Measurements from ENCODE around the gene ADD1. TPM values are rescaled to one million over a fixed set of nuclear protein-coding genes. Genes with fewer than 3 reads are reported as not detected.
A peak's percentile ranks its signal among the peaks of the same experiment; 100 is the strongest.

The ADD1 gene
- polyA plus RNA-seq, 1 donor (not counting 4 experiments of a cell fraction or from before 2014, with no cell fraction given), result 109 TPM

- Histone ChIP-seq H3K9me3 (ENCODE audit: control insufficient read depth, low read depth, low read length) (no peaks in the 10 kb centered on the region), H3K27me3 (ENCODE audit: control insufficient read depth, extremely low read depth, insufficient read depth, low read length) (no peaks in the 10 kb centered on the region), H4K20me1 (ENCODE audit: control insufficient read depth, extremely low read depth, insufficient read depth, low read length) (no peaks in the 10 kb centered on the region), H3K27ac (ENCODE audit: control insufficient read depth, insufficient read depth, low read length) (no peak overlapping the region), H3K4me1 (ENCODE audit: control insufficient read depth, extremely low read depth, insufficient read depth, low read length) (no peaks in the 10 kb centered on the region), H3K9me1 (ENCODE audit: control insufficient read depth, extremely low read depth, insufficient read depth, low read length) (no peaks in the 10 kb centered on the region), H2AFZ (ENCODE audit: control insufficient read depth, low read length) (no peak overlapping the region), H3K36me3 (ENCODE audit: control insufficient read depth in 2 of 2, extremely low read depth in 1 of 2, insufficient read depth in 2 of 2, low read length in 2 of 2) (peaks cover 43 to 53% of the 10 kb centered on the region in 2 experiments), H3K4me3 (ENCODE audit: control insufficient read depth in 2 of 3, extremely low read depth in 1 of 3, insufficient read depth in 2 of 3, low read depth in 1 of 3, low read length in 3 of 3) (no peak overlapping the region), H3K79me2 (ENCODE audit: control insufficient read depth, insufficient read depth, low read length) (no peaks in the 10 kb centered on the region), H3K9ac (ENCODE audit: control insufficient read depth, extremely low read depth, insufficient read depth, low read length) (no peak overlapping the region), H3K4me2 (ENCODE audit: control insufficient read depth, extremely low read depth, insufficient read depth, low read depth, low read length) (no peak overlapping the region)
- no peak for DNase-seq (ENCODE audit: low read depth, low spot score)
- TF ChIP-seq CTCF (optimal IDR thresholded peaks at IDR 0.05 in 1 of 3, IDR thresholded peaks at IDR 0.05 in 1 of 3, conservative IDR thresholded peaks at IDR 0.05 in 1 of 3; ENCODE audit: extremely low read depth in 1 of 3, insufficient read depth in 2 of 3, low read length in 3 of 3), result no peak
- TF ChIP-seq EZH2 (IDR thresholded peaks at IDR 0.05; ENCODE audit: low read length), result no peak
- FAIRE-seq, result no peak
- dilution Hi-C loops (cut with MboI; ENCODE audit: extremely low pct_ligation_motif_present, low sequenced_read_pairs), result no loop called here
Measured at GRCh38 chr4:2909583-2909982, 65.9 kb downstream of the ADD1 start.

GRCh38 chr4:2910409-2910808, 66.8 kb downstream of the ADD1 start:
- FAIRE-seq (no peak), DNase-seq (ENCODE audit: low read depth, low spot score) (no peak)
- H3K27ac ChIP-seq (ENCODE audit: control insufficient read depth, insufficient read depth, low read length), result no peak overlapping the region
- H3K4me2 ChIP-seq (ENCODE audit: control insufficient read depth, extremely low read depth, insufficient read depth, low read depth, low read length), result no peak overlapping the region
- H3K4me1 ChIP-seq (ENCODE audit: control insufficient read depth, extremely low read depth, insufficient read depth, low read length), result no peaks in the 10 kb centered on the region
- H4K20me1 ChIP-seq (ENCODE audit: control insufficient read depth, extremely low read depth, insufficient read depth, low read length), result no peaks in the 10 kb centered on the region
- TF ChIP-seq CTCF (optimal IDR thresholded peaks at IDR 0.05 in 1 of 3, IDR thresholded peaks at IDR 0.05 in 1 of 3, conservative IDR thresholded peaks at IDR 0.05 in 1 of 3; ENCODE audit: extremely low read depth in 1 of 3, insufficient read depth in 2 of 3, low read length in 3 of 3), result peak in 1 of 3 experiments; percentile 7
- no peak for TF ChIP-seq EZH2 (IDR thresholded peaks at IDR 0.05; ENCODE audit: low read length)
- H3K79me2 ChIP-seq (ENCODE audit: control insufficient read depth, insufficient read depth, low read length), result no peaks in the 10 kb centered on the region
- H3K36me3 ChIP-seq (ENCODE audit: control insufficient read depth in 2 of 2, extremely low read depth in 1 of 2, insufficient read depth in 2 of 2, low read length in 2 of 2), result peaks cover 40 to 50% of the 10 kb centered on the region in 2 experiments
- H3K4me3 ChIP-seq (ENCODE audit: control insufficient read depth in 2 of 3, extremely low read depth in 1 of 3, insufficient read depth in 2 of 3, low read depth in 1 of 3, low read length in 3 of 3), result no peak overlapping the region
- H2AFZ ChIP-seq (ENCODE audit: control insufficient read depth, low read length), result no peak overlapping the region
- no peaks in the 10 kb centered on the region for H3K27me3 ChIP-seq (ENCODE audit: control insufficient read depth, extremely low read depth, insufficient read depth, low read length)
- H3K9me1 ChIP-seq (ENCODE audit: control insufficient read depth, extremely low read depth, insufficient read depth, low read length), result no peaks in the 10 kb centered on the region
- H3K9ac ChIP-seq (ENCODE audit: control insufficient read depth, extremely low read depth, insufficient read depth, low read length), result no peak overlapping the region
- dilution Hi-C loops (cut with MboI; ENCODE audit: extremely low pct_ligation_motif_present, low sequenced_read_pairs), result no loop called here
- H3K9me3 ChIP-seq (ENCODE audit: control insufficient read depth, low read depth, low read length), result no peaks in the 10 kb centered on the region
